Activated CD4-positive, CD25-positive, alpha-beta regulatory T cell treated with anti-CD3 and anti-CD28 coated beads, Interleukin-2, amount 50 U/mL, for 72 hours (primary cell): ENCODE measurements around the gene LAMA5.

ENCODE experiments used
- DNase-seq: peaks from one replicate; pipeline ENCODE4 v3.0.0; 2021

Gene LAMA5

DNA sequence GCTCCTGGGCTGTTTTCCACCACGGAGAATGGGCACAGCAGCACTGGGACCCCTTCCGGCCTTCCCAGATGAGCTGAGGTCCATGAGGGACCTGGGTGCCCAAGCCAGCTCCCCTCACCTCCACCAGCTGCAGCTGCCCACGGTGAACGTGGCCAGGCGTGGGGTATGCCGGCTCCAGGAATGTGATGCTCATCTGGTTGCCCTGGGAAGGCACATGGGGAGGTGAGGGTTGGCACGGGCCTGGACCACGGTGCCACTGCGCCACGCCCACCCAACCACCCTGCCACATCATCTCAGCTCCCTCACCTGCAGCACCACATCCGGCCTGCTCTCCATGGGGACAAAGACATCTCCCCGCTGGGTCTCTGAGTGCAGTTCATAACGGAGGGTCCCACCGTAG, 40.6 kb downstream of the LAMA5 start:
- no peak for DNase-seq

DNA sequence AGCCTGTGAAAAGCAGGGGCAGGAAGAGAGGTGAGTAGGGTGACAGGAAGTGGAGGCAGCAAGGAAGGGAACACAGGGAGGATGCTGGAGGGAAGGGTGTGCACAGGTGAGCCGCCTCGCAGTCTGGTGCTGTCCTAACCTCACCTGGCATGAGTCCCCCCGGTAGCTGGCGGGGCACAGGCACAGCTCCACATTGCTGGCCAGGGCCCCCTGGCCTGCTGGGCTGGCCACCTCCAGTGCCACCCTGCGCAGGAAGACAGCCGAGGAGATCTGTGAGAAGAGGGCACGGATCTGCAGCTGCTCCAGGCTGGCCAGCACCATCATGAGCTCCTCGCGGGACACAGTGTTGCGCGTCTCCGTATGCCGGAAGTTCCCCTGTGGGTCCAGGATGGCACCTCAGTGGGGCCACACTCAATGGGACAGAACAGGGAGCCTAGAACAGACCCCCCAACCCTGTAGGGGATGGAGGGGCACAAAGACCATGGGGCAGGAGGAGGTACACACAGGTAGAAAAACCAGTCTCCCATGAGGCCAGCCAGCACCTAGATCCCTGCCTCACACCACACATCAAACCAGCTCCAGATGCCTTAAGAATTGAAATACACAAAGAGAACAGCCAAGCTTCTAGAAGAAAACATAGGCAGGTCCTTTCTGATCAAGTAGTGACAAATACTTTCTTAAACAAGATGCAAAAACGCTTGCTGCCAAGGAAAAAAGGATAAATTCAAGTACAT, 41.8 kb downstream of the LAMA5 start:
- DNase-seq: no peak

DNA sequence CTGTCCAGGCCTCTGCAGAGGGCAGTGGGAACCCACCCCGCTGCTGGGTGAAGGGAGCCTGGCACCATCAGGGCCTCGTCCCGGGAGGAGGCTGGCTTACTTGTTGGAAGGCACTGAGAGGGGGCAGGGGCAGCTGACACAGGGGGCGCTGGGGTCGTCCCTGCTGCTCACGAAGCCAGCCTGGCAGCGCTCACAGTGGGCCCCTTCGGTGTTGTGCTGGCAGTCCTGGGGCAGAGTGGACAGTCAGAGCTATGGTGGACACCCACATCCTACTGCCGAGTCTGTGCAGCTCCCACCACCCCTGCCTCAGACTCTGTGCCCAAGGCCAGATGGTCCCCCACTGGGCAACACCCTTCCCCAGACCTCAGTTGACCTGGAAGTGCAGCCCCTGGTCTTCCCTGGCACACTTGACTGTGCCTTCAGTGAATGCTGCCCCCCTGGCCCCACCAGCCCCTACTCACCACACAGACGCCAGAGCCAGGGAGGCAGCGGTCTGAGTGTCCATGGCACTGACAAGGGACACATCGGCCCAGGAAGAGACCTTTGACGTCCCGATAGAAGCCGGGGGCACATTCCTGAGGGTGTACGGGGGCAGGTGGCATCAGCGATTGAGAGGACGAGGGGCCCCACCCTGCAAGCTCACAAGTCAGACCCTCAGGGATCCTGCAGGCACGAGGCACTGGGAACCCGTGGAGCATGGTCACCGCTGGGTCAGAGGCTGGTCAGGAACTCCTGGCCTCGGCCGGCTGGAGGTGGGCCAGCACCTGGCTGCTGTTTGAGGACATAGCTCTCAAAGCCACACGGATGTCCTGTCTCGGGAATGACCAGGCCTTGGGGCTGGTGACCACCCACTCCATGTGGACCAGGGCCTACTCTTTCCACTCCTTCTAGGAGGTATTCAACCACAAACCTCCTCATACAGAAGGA, 42.9 kb downstream of the LAMA5 start:
- no peak for DNase-seq

DNA sequence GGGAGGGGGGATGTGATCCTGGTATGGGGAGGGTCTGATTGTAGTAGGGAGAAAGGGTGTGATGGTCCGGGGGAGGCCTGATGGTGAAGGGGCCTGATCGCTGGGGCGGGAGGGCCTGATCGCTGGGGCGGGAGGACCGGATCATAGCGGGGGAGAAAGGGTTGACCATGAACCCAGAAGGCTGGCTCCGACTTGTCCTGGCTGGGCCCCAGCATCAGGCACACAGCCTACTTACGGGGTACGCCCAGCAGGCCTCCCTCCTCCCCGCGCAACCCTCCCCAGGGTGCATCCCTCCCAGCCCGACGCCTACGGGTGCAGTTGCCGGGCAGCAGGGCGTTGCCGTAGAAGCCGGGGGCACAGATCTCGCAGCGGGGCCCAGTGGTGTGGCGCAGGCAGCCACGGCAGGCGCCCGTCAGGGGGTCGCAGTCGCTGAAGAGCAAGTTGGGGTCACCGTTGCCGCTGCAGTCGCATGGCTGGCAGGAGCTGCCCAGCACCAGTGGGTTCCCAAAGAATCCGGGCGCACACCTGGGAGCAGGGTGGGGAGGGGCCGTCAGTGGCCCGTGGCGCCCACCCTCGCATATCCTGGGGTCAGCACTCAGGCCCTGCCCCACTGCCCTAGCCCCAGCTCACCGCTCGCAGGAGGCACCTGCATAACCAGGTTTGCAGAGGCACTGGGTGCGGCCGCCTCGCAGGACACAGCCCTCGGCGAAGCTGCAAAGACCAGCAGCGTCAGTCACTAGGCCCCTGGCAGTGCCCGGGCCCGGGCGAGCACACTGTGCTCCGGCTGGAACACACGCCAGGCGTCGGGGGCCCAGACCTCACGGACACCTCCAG, 43.7 kb downstream of the LAMA5 start:
- DNase-seq: no peak

DNA sequence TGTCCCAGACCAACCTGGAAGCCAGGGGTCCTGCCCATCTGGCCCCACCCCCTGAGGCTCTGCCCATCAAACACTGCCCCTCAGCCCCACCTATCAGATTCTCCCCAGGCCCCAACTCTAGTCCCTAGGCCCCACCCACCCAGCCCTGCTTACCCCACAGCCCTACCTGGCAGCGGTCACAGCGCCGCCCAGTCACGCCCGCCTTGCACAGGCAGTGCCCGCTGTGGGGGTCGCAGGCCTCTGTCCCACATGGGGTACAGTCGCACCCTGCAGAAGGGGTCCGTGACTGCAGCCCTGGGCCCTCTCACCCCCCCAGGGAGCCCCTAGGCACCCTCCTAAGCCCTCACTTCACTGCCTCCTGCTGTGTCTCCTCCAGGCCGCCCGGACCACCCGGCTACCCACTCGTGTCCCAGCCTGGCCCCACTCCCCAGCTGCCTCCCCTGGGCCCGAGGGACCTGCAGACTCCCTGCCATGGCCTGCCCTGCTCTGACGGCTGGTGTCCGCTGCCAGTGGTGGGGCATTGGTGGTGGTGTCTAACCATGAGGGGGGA, 44.5 kb downstream of the LAMA5 start:
- no peak for DNase-seq

DNA sequence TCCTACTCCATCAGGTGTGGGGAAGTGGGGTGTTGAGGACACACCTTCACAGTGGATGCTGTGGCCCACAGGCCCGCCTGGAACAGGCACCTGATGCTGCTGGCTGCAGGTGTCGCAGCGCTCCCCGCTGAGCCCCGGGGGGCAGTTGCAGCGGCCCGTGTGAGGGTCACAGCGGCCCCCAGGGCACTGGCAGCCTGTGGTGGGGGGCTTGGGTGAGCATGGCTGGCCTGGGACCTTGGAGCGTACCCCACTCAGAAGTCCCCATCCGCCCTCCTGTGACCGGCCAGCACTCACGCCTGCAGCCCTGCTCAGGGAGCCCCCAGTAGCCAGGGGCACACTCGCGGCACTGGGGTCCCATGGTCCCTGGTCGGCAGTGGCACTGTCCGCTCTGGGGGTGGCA, 45.1 kb downstream of the LAMA5 start:
- no peak for DNase-seq

DNA sequence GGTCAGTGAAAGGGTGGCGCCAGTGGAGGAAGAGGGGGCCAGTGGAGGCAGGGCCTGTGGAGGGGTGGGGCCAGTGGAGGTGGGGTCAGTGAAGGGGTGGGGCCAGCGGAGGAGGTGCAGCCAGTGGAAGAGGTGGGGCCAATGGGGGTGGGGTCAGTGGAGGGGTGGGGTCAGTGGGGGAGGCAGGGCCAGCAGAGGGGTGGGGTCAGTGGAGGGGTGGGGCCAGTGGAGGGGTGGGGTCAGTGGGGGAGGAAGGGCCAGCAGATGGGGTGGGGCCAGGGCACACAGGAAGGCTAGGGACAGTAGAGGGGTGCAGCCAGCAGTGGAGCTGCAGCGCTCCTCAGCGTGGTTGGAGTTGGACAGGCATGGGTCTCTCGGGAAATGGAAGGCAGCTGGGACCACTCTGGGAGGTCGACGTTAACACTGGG, 45.6 kb downstream of the LAMA5 start:
- no peak for DNase-seq

DNA sequence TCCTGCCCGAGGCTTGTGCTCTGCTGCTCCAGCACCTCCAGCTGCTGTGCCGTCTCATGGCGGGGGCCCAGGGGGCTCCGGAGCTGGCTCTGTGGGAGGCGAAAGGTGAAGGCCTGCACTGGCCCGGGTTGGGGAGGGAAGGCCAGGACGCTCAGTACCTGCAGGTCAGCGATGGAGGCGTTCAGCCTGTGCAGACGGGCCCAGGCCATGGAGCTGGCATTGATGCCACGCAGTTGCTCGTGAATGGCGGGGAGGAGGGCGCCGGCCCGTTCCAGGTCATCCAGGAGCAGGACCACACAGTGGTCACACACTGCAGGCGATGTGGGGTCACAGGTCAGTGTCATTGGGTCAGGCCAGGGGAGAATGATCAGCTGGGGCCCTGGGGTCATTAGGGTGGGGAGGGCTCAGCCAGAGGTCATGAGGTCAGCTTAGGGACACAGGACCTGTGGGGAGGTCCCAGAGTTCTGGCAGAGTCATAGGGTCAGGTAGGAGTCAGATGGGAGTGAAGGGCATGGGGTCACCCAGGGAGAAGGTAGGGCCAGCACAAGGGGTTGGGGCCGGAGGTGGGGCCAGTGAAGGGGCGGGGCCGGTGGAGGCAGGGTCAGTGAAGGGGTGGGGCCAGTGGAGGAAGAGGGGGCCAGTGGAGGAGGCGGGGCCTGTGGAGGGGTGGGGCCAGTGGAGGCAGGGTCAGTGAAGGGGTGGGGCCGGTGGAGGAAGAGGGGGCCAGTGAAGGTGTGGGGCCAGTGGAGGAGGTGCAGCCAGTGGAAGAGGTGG, 46.3 kb downstream of the LAMA5 start:
- no peak for DNase-seq

DNA sequence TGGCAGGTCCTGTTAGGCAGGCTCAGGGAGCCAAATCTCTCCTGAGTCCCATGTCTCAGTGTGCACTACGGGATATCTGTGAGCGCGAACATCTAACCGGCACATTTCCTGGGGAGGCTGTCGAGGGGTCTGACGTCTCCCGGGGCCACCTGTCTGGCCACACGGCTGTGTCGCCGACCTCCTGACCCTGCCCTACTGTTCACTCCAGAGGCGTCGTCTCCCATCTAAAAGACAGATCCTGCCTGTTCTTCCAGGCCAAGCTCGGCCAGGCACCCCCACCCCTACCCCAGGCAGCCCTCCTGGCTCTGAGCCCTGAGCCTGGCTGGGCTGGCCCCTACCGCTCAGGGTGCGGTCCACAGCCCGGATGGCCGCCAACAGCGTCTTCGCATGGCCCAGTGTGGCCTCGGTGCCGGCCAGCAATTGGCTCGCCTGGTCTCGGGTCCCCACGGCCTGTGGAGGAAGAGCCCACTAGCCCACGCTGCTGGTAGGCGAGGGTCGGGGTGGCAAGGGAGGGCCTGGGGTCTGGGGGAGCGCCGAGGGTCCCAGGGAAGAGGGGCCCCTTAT, 47.7 kb downstream of the LAMA5 start:
- no peak for DNase-seq

DNA sequence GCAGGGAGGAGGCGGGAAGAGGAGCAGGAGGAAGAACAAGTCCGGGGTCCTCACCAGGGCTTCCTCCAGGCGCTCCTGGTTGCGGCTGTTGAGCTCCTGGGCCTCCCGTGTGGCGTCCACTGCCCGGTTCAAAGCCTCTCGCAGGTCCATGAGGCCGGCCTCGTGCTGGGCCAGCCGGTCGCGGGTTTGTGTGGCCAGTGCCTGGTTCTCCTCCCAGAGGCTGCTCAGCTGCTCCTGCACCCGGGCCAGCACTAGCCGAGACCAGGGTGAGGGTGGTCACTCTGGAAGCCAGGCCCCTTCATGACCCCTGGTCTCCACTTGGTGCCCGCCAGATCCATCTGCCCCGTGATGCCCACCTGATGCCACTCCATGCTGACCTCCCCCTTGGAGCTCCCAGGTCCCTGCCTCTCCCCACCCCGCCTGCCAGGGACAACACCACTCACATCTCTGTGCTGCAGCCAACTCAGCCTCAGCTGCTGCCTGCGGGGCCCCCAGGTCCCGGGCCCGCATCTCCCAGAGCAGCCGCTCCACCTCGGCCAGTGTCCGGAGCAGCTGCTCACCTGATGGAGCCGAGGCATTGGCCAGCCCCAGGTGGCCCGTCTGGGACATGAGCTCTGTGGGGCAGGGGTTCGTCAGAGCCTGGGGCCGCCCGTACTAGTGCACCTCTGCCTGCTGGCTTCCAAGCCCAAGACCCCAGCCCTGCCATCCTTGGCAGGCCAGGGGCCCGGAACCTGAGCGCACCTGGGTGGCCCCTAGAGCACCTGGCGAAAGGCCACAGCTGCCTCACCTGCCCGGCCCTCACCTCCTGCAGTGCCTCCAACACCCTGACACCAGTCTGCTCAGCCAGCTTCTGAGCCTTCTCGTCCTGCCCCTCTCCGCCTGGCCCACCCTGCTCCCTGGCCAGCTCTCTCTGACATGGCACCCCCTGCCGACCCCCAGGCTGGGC, 48.4 kb downstream of the LAMA5 start:
- no peak for DNase-seq

DNA sequence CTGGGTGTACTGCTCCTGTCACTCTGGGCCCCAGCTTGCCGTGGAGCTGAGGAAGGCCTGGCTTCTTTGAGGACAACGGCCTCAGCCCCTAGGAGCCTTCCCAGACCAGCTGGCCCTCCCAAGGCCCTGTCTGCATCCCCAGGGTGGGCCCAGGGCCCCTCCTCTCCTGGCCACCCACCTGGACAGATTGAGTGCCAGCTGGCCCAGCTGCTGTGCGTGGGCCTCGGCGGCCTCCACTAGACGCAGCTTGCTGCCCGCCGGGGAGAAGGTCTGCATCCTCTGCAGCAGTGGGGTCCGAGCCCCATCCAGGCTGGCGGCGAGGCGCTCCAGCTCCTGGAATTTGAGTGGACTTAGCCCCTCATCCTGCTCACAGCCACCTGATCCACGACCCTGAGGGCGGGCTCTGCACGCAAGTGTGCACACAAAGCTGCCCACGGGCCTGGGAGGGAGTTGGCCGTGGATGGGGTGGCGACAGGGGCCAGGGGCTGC, 49.9 kb downstream of the LAMA5 start:
- DNase-seq: no peak

DNA sequence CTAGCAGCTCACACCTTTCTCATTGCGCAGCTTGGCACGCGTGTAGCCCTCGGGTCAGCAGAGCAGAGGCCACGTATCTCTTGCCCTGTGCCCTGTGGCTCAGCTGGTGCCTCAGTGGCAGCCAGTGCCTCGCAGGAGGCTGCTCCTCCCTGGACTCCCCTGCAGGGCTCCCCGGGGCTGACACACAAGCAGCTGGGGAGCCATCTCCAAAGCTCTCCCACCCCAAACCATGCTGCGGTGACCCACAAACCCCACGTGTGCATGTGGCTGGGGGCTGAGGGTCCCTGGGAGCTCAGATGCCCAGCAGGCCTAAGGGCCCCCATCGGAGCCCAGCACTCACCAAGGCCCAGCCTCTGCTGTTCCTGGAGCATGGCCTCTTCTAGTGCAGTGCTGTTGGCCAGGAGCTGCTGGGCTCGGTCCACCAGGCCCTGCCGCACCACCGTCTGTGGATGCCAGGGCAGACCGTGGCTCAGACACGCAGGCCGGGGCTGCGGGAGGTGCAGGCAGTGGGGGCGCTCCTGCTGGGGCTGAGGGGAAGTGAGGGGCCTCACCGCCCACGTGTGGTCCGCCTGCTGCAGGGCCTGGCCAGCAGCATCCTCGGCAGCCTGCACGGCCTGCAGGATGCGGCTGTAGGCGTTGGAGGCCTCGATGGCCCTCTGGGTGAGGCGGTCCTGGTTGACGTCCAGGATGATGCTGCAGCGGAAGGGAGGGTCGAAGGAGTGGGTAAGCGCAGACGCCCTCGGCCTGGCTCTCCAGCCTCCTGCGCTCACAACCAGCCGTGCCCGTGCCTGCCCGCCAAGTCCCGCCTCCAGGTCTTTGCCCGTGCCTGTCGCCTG, 50.6 kb downstream of the LAMA5 start:
- no peak for DNase-seq

DNA sequence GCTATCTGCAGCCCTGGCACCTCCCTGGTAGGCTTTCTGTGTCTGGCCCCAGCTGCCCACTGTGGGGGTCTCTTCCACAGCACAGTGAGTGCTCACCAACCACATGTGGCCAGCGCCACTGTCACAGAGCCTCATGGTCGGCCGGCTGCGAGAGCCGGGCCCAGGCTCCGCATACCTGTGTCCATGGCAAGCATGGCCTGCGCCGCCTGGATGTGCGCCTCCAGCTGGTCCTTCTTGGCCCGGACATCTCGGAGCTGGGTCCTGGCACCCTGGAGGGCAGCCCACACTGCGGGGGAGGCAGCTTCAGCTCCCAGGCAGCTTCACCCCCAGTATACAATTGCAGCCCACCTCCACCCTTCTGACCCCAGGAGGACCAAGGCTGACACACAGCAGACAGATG, 51.3 kb downstream of the LAMA5 start:
- no peak for DNase-seq

DNA sequence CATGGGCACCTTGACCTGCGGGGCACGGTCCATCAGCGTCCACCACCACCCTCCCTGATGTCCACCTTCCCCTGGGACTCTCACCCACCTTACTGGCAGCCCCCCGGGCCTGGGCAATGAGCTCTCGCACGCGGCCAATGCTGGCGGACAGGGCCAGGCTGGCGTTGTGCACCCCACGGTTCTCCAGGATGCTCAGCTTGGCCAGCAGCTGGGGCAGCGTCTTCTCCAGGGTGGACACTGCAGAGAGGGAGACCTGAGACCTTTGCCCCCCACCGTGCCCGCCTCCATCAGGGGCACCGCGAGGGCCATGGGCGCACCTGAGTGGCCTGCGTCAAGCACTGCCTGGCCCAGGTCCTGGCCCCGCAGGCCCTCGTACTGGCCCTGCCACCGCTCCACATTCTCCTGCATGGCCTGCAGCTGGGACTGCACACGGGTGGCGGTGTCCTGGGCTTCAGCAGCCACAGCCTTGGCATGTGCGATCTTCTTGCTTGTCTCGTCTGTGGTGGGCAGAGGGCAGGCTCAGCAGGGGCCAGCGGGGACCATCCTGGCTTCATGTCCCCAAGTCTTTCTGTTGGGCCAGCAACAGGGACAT, 52.3 kb downstream of the LAMA5 start:
- DNase-seq: no peak

DNA sequence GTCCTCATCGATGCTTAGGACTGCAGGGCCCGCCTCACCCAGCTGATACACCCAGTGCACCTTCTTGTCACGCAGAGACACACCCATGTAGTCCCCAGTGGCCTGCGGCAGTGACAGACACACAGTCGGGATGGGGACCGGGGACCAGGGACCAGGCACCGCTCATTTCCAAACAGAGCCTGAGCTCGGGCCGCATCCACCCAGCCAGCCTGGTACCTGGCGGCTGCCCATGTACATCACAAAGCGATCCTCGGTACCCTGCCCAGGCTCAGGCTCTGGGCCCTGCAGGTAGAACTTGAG, 52.8 kb downstream of the LAMA5 start:
- no peak for DNase-seq

DNA sequence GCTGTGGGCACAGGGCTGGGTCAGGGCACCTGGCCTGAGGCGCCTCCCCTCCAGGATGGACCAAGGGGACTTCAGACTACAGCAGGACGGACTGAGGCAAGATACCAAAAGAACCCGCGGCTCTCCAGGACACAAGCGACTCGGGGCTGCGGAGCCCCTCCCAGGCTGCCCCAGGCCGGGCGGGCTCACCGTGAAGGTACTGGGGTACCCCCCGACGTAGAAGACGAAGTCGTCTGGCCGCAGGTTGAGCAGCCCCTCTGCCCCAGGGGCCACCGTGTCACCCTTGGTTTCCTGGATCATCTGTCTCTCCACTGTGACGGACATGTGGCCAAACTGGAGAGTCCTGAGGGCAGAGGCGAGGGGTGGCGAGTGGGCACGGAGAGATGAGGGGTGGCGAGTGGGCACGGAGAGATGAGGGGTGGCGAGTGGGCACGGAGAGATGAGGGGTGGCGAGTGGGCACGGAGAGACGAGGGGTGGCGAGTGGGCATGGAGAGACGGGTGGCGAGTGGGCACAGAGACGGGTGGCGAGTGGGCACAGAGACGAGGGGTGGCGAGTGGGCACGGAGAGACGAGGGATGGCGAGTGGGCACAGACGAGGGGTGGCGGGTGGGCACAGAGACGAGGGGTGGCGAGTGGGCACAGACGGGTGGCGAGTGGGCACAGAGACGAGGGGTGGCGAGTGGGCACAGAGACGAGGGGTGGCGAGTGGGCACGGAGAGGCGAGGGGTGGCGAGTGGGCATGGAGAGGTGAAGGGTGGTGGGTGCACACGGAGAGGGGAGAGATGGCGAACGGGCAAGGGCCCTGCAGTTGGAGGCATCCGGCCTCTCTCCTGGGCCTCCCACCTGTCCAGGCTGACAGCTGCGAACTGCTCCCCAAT, 53.4 kb downstream of the LAMA5 start:
- DNase-seq: no peak

DNA sequence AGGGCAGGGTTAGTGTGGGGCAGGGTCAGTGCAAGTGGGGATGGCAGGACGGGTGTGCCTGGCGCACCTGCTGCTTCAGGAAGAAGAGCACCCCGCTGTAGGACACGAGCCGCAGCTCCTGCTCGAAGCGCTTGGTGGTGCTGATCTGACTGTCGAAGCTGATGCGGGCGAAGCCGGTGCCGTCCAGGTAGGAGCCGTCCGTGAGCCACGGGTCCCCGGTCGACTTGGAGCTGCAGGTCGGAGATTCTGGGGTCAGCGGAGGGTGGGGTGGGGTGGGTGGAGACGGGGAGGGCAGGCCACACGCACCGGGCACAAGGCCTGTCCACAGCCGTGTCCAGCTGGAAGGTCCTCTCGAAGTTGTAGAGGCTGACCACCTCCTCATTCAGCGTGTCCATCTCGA, 54.1 kb downstream of the LAMA5 start:
- DNase-seq: no peak

DNA sequence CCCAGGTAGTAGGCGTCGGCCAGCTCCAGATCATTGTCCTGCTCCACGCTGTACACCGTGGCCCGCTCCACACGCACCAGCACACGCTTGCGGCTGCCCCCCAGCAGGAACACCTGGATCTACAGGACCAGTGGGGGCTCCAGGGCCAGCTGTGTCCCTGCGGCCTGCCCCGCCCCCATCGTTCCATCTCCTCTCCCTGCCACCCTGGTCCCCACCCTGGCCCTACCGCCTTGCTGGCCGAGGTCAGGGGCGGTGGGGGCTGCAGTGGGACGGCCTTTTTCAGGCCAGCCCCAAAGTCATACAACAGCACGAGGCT, 54.5 kb downstream of the LAMA5 start:
- DNase-seq: no peak
